ENCODE data around the gene SPTB. TPM values are rescaled to one million over a fixed set of nuclear protein-coding genes. Genes with fewer than 3 reads are reported as not detected.

SPTB gene
- total and polyA plus RNA-seq, 7 donors: 0.49 to 2.9 (median 1.3) TPM; not detected in 1

DNA sequence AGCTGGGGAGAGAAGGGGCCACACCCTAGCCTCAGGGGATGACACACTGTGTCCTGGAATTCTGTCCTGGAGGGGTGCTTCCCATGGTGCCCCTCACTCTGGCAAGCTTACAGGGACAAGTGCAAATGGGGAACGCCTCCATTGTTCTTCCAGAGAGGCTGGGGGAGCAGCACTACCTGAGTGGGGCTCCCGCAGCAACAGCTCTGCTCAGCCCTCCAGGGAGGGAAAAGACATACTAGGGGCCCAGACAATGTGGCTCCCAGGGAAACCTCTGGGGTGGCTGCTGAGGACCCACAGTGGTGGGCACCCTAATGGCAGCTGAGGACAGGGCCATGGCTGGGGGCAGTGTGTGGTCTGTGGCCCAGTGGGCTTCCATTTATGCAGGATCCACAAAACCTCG, 106.1 kb downstream of the SPTB start:
- H3K27me3 ChIP-seq: no peaks in the 10 kb centered on the region
- TF ChIP-seq POLR2A (IDR thresholded peaks at IDR 0.05) (no peak), POLR2AphosphoS5 (IDR thresholded peaks at IDR 0.05) (no peak)
- TF ChIP-seq, protein P1, sequence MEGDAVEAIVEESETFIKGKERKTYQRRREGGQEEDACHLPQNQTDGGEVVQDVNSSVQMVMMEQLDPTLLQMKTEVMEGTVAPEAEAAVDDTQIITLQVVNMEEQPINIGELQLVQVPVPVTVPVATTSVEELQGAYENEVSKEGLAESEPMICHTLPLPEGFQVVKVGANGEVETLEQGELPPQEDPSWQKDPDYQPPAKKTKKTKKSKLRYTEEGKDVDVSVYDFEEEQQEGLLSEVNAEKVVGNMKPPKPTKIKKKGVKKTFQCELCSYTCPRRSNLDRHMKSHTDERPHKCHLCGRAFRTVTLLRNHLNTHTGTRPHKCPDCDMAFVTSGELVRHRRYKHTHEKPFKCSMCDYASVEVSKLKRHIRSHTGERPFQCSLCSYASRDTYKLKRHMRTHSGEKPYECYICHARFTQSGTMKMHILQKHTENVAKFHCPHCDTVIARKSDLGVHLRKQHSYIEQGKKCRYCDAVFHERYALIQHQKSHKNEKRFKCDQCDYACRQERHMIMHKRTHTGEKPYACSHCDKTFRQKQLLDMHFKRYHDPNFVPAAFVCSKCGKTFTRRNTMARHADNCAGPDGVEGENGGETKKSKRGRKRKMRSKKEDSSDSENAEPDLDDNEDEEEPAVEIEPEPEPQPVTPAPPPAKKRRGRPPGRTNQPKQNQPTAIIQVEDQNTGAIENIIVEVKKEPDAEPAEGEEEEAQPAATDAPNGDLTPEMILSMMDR (IDR thresholded peaks at IDR 0.05): no peak
- intact Hi-C loops (cut with DNase I): no loop called here
- no peak overlapping the region for H3K27ac ChIP-seq
- WGBS, 2 donors: 95 to 97% methylated on average over 3 of the region's 3 CpGs
- H3K4me3 ChIP-seq: no peak overlapping the region
- H3K4me1 ChIP-seq: peaks cover 0 to 9% (median 5%) of the 10 kb centered on the region in 4 donors
- H3K9me3 ChIP-seq: no peaks in the 10 kb centered on the region
- no peaks in the 10 kb centered on the region for H3K36me3 ChIP-seq
- no peak for DNase-seq

DNA sequence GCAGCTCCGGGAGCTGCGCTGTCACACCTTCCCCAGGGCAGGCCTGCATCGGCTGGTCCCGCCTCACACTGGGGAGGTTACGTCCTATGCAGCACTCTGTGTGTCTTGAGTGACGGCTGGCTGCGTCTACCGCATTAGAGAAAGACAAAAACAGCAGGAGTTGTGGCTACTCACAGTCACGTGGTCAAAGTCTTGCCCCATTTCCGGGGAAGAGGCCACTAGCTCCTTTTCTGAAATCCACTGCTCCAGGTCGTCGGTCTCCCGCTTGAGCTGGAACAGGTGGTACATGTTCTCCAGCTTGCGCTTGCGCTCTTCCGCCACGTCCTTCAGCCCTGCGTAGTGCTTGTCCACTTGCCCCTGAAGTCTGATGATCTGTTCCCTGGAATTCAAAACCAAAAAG, 106.7 kb downstream of the SPTB start:
- H3K4me3 ChIP-seq: no peak overlapping the region
- H3K27me3 ChIP-seq: no peaks in the 10 kb centered on the region
- peaks cover 0 to 6% (median 4%) of the 10 kb centered on the region in 4 donors for H3K4me1 ChIP-seq
- H3K27ac ChIP-seq: no peak overlapping the region
- DNase-seq: no peak
- H3K9me3 ChIP-seq: no peaks in the 10 kb centered on the region
- H3K36me3 ChIP-seq: no peaks in the 10 kb centered on the region
- WGBS, 2 donors: 95 to 97% methylated on average over 18 of the region's 18 CpGs
- TF ChIP-seq, protein P1 (IDR thresholded peaks at IDR 0.05): no peak
- no peak for TF ChIP-seq EP300 (IDR thresholded peaks at IDR 0.05)
- no peak for TF ChIP-seq POLR2A (IDR thresholded peaks at IDR 0.05)
- no peak for TF ChIP-seq POLR2AphosphoS5 (IDR thresholded peaks at IDR 0.05)
- intact Hi-C loops (cut with DNase I): no loop called here

GRCh38 chr14:64772397-64772950, 107.2 kb downstream of the SPTB start:
- no peak for TF ChIP-seq EP300 (IDR thresholded peaks at IDR 0.05)
- no peak for TF ChIP-seq POLR2A (IDR thresholded peaks at IDR 0.05)
- no peaks in the 10 kb centered on the region for H3K27me3 ChIP-seq
- 95 to 97% methylated on average over 36 of the region's 36 CpGs for WGBS, 2 donors
- peak; percentile 44 for DNase-seq
- peaks cover 0 to under 1% (median 0%) of the 10 kb centered on the region in 4 donors for H3K4me1 ChIP-seq
- intact Hi-C loops (cut with DNase I): no loop called here
- H3K27ac ChIP-seq: no peak overlapping the region
- no peaks in the 10 kb centered on the region for H3K9me3 ChIP-seq
- no peaks in the 10 kb centered on the region for H3K36me3 ChIP-seq
- no peak overlapping the region for H3K4me3 ChIP-seq

GRCh38 chr14:64771161-64771560, 108.5 kb downstream of the SPTB start:
- intact Hi-C loops (cut with DNase I): no loop called here
- no peaks in the 10 kb centered on the region for H3K9me3 ChIP-seq
- TF ChIP-seq EP300 (IDR thresholded peaks at IDR 0.05): no peak
- no peak for TF ChIP-seq POLR2AphosphoS5 (IDR thresholded peaks at IDR 0.05)
- TF ChIP-seq POLR2A (IDR thresholded peaks at IDR 0.05): no peak
- TF ChIP-seq, protein P1 (IDR thresholded peaks at IDR 0.05): no peak
- H3K27ac ChIP-seq: no peak overlapping the region
- no peaks in the 10 kb centered on the region for H3K36me3 ChIP-seq
- no peak overlapping the region for H3K4me3 ChIP-seq
- no peaks in the 10 kb centered on the region for H3K27me3 ChIP-seq
- no peaks in the 10 kb centered on the region for H3K4me1 ChIP-seq
- WGBS, 2 donors: 70 to 72% methylated on average over 2 of the region's 2 CpGs
- DNase-seq: no peak

DNA sequence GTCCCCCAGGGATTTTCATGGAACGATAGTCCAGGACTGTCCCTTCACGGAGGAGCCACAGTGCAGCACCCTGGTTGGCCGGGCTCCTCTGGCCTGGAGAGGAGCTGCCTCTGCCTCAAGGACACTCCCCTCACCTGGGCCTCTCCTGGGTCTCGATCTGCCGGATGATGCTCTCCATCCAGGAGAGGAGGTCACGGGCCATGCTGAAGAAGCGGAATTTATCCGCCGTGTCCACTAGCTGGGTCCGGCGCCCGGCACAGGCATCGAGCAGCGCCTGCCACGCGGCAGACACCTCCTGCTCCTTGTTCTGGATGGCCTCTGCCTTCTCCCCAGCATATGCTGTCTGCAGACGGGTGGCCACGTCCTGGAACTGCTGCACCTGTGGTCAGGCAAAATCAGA, 109.0 kb downstream of the SPTB start:
- TF ChIP-seq POLR2A (IDR thresholded peaks at IDR 0.05) (no peak), POLR2AphosphoS5 (IDR thresholded peaks at IDR 0.05) (no peak), EP300 (IDR thresholded peaks at IDR 0.05) (no peak)
- TF ChIP-seq, protein P1 (IDR thresholded peaks at IDR 0.05): no peak
- DNase-seq: peak; percentile 58
- intact Hi-C loops (cut with DNase I): no loop called here
- H3K27ac ChIP-seq: no peak overlapping the region
- no peak overlapping the region for H3K4me3 ChIP-seq
- H3K4me1 ChIP-seq: no peaks in the 10 kb centered on the region
- no peaks in the 10 kb centered on the region for H3K9me3 ChIP-seq
- no peaks in the 10 kb centered on the region for H3K27me3 ChIP-seq
- no peaks in the 10 kb centered on the region for H3K36me3 ChIP-seq
- WGBS, 2 donors: 92 to 95% methylated on average over 18 of the region's 18 CpGs

Measured in sigmoid colon (tissue), 7 donors.